ENCODE measurements around the gene ZNF518A. TPM values are rescaled to one million over a fixed set of nuclear protein-coding genes. Genes with fewer than 3 reads are reported as not detected.

Gene ZNF518A
- total and polyA plus RNA-seq, 2 of the 13 experiments (the other 11 are each of a cell fraction or from before 2014, with no cell fraction given), result 21.7 to 37.1 TPM

DNA sequence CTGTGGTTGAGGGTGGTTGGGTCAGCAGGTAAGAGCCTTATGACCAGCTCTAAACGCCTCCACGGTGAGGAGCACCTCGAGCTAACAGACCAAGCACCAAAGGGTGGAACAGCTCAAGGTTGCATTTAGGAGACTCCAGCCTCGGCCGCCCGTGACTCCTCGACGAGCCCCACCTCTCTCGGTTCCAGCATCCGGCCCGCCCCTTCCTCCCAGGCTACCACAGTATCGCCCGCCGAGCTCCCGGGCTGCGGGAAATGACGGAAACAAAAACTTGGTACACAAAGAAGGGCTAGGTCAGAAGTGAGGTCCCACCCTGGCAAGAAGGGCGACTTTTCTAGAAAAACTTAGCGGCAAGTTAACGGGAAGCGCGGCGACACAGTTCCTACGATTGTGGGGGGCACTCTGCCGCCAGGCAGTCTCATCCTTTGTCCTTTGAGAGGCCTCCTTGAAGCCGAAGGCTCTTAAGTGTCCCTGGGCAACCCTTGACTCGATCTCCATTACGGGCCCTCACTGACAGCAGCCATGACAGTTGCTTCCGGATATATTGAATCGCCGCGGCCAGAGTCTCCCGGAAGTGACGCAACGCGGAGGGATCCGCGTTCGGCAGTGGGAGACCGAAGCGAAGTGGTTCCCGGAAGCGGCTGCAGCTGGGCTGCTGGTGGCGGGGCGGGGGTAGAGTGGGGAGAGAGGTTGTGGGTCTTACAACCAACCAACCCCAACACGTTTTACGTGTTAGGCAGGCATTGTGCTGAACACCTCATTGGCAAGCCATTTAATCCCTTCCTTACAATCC is 40.2 kb upstream of the ZNF518A start (continued):
- TF ChIP-seq BRF2 (CRISPR knock-in tag; IDR thresholded peaks at IDR 0.05) (peak; percentile 8; the same call in 1 of the 2 replicates), ZNF343 (CRISPR knock-in tag; IDR thresholded peaks at IDR 0.05) (no peak), SOX6 (IDR thresholded peaks at IDR 0.05) (no peak), SOX6 (CRISPR knock-in tag; IDR thresholded peaks at IDR 0.05) (peak; percentile 82), LCORL (IDR thresholded peaks at IDR 0.05) (0 out of 2 replicates have a peak, but pooled peaks have one; percentile 21), LCORL (CRISPR knock-in tag; IDR thresholded peaks at IDR 0.05) (peak; percentile 61; the same call in 1 of the 2 replicates), RBM22 (optimal IDR thresholded peaks at IDR 0.05; ENCODE audit: low read length) (peak; percentile 88), ZNF878 (CRISPR knock-in tag; IDR thresholded peaks at IDR 0.05) (0 out of 2 replicates have a peak, but pooled peaks have one; percentile 85), ZNF782 (CRISPR knock-in tag; IDR thresholded peaks at IDR 0.05; ENCODE audit: borderline replicate concordance) (peak; percentile 41; the same call in 1 of the 2 replicates), PLRG1 (conservative IDR thresholded peaks at IDR 0.05) (no peak), ZNF569 (CRISPR knock-in tag; IDR thresholded peaks at IDR 0.05; ENCODE audit: borderline replicate concordance) (peak; percentile 20; the same call in 1 of the 2 replicates), ZNF230 (CRISPR knock-in tag; IDR thresholded peaks at IDR 0.05) (peak; percentile 2; the same call in 1 of the 2 replicates), ZNF619 (CRISPR knock-in tag; IDR thresholded peaks at IDR 0.05) (peak; percentile 80; the same call in 1 of the 2 replicates), ZNF253 (CRISPR knock-in tag; IDR thresholded peaks at IDR 0.05; ENCODE audit: borderline replicate concordance) (no peak), ZNF280B (CRISPR knock-in tag; IDR thresholded peaks at IDR 0.05; ENCODE audit: borderline replicate concordance) (peak; percentile 88; the same call in 1 of the 2 replicates), ZNF350 (CRISPR knock-in tag; IDR thresholded peaks at IDR 0.05; ENCODE audit: borderline replicate concordance, low read depth) (peak; percentile 91), MEIS2 (CRISPR knock-in tag; IDR thresholded peaks at IDR 0.05) (peak; percentile 76; the same call in 1 of the 2 replicates), KDM5B (CRISPR knock-in tag; IDR thresholded peaks at IDR 0.05; ENCODE audit: borderline replicate concordance) (peak; percentile 91; the same call in 1 of the 2 replicates), MAZ (IDR thresholded peaks at IDR 0.05; ENCODE audit: borderline replicate concordance, low read depth, low read length) (peak; percentile 78), MAZ (CRISPR knock-in tag; IDR thresholded peaks at IDR 0.05; ENCODE audit: low read depth) (peak; percentile 78), ZNF577 (CRISPR knock-in tag; IDR thresholded peaks at IDR 0.05; ENCODE audit: borderline replicate concordance, low read depth) (no peak), NBN (conservative IDR thresholded peaks at IDR 0.05) (no peak), CC2D1A (CRISPR knock-in tag; IDR thresholded peaks at IDR 0.05) (peak; percentile 12; the same call in 1 of the 2 replicates), NFIC (IDR thresholded peaks at IDR 0.05; ENCODE audit: low read length) (peak; percentile 71), CREM (IDR thresholded peaks at IDR 0.05) (peak; percentile 98), CREM (CRISPR knock-in tag; IDR thresholded peaks at IDR 0.05) (peak; percentile 74; the same call in 1 of the 2 replicates)
- TF ChIP-seq, protein P1, sequence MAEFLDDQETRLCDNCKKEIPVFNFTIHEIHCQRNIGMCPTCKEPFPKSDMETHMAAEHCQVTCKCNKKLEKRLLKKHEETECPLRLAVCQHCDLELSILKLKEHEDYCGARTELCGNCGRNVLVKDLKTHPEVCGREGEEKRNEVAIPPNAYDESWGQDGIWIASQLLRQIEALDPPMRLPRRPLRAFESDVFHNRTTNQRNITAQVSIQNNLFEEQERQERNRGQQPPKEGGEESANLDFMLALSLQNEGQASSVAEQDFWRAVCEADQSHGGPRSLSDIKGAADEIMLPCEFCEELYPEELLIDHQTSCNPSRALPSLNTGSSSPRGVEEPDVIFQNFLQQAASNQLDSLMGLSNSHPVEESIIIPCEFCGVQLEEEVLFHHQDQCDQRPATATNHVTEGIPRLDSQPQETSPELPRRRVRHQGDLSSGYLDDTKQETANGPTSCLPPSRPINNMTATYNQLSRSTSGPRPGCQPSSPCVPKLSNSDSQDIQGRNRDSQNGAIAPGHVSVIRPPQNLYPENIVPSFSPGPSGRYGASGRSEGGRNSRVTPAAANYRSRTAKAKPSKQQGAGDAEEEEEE (CRISPR knock-in tag; IDR thresholded peaks at IDR 0.05; ENCODE audit: borderline replicate concordance), result peak; percentile 45; the same call in 1 of the 2 replicates
